Glutamatergic neuron (in vitro differentiated cells): ENCODE data around the gene LRRC46. TPM values are rescaled to one million over a fixed set of nuclear protein-coding genes. Genes with fewer than 3 reads are reported as not detected.

ENCODE experiments used
- DNase-seq: peaks from one replicate; pipeline ENCODE4 v3.0.0; 2022
- H3K27ac Mint-ChIP-seq: one replicate; pipeline ENCODE4 v1.8.0; 2020; ENCODE audit warnings: mild to moderate bottlenecking, mixed read lengths, inconsistent platforms; ENCODE audit not compliant: unreplicated experiment
- H3K27me3 Mint-ChIP-seq: one replicate; pipeline ENCODE4 v1.8.0; 2020; ENCODE audit warnings: mild to moderate bottlenecking, moderate library complexity, mixed read lengths, inconsistent platforms; ENCODE audit not compliant: unreplicated experiment
- H3K36me3 Mint-ChIP-seq: one replicate; pipeline ENCODE4 v1.8.0; 2020; ENCODE audit warnings: mild to moderate bottlenecking, mixed read lengths, inconsistent platforms; ENCODE audit not compliant: unreplicated experiment
- H3K4me1 Mint-ChIP-seq: one replicate; pipeline ENCODE4 v1.8.0; 2020; ENCODE audit warnings: mild to moderate bottlenecking, low read depth, mixed read lengths, inconsistent platforms; ENCODE audit not compliant: unreplicated experiment
- H3K4me3 Mint-ChIP-seq: one replicate; pipeline ENCODE4 v1.8.0; 2020; ENCODE audit warnings: mild to moderate bottlenecking, mixed read lengths, inconsistent platforms; ENCODE audit not compliant: unreplicated experiment
- H3K9me3 Mint-ChIP-seq: one replicate; pipeline ENCODE4 v1.8.0; 2020; ENCODE audit warnings: mild to moderate bottlenecking, moderate library complexity, mixed read lengths, inconsistent platforms; ENCODE audit not compliant: unreplicated experiment
- total RNA-seq: library from RNA; stranded (reverse); fragmentation: NEBNext Ultra II Directional; extraction: Animal tissue kit (Norgen Biotek cat#: 25700); gene quantifications from one replicate; pipeline ENCODE4 v1.2.1, GENCODE V29; 2021; ENCODE audit not compliant: unreplicated experiment
- TF ChIP-seq, protein P1 (sequence below): fragments of 200-600 bp; sonication (generic); IDR thresholded peaks from one replicate; pipeline ENCODE4 v1.5.0; 2021; ENCODE audit not compliant: partially characterized antibody, unreplicated experiment

Gene LRRC46
- total RNA-seq, 1 donor from 2014 or later = 1.3 TPM

DNA sequence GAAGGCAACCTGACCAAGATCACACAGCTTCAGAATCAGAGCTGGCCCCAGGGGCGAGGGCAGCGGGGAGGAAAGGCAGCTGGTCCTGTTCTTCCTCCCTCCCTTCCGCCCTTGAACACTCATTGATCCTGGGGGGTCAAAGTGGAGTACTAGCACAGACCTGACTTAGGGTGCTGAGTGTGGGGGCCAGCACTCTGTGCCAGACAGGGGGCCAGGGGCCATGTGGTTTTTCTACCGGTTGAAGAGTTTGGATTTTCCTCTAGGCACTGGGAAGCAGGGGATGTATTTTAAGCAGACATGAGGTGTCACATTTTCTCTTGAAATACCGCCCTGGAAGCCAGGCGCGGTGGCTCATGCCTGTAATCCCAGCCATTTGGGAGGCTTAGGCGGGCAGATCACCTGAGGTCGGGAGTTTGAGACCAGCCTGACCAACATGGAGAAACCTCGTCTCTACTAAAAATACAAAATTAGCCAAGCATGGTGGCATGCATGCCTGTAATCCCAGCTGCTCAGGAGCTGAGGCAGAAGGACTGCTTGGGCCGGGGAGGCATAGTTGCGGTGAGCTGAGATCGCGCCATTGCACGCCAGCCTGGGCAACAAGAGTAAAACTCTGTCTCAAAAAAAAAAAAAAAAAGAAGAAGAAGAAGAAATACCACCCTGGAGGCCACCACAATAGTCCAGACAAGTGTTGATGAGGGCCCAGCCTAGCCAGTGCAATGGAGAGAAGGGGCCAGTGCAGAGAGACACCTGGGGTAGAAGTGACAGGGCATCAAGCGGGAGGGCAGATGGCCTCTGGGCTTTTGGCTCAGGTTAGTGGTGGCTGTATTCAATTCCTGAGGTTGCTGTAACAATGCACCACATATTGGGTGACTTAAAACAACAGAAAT lies 25.2 kb upstream of the LRRC46 start:
- H3K4me3 Mint-ChIP-seq = no peak overlapping the region
- peaks cover 2% of the 10 kb centered on the region for H3K9me3 Mint-ChIP-seq
- DNase-seq = no peak
- TF ChIP-seq, protein P1, sequence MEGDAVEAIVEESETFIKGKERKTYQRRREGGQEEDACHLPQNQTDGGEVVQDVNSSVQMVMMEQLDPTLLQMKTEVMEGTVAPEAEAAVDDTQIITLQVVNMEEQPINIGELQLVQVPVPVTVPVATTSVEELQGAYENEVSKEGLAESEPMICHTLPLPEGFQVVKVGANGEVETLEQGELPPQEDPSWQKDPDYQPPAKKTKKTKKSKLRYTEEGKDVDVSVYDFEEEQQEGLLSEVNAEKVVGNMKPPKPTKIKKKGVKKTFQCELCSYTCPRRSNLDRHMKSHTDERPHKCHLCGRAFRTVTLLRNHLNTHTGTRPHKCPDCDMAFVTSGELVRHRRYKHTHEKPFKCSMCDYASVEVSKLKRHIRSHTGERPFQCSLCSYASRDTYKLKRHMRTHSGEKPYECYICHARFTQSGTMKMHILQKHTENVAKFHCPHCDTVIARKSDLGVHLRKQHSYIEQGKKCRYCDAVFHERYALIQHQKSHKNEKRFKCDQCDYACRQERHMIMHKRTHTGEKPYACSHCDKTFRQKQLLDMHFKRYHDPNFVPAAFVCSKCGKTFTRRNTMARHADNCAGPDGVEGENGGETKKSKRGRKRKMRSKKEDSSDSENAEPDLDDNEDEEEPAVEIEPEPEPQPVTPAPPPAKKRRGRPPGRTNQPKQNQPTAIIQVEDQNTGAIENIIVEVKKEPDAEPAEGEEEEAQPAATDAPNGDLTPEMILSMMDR = no peak
- H3K27ac Mint-ChIP-seq = no peak overlapping the region
- no peaks in the 10 kb centered on the region for H3K4me1 Mint-ChIP-seq
- no peaks in the 10 kb centered on the region for H3K36me3 Mint-ChIP-seq
- peaks cover 9% of the 10 kb centered on the region for H3K27me3 Mint-ChIP-seq

DNA sequence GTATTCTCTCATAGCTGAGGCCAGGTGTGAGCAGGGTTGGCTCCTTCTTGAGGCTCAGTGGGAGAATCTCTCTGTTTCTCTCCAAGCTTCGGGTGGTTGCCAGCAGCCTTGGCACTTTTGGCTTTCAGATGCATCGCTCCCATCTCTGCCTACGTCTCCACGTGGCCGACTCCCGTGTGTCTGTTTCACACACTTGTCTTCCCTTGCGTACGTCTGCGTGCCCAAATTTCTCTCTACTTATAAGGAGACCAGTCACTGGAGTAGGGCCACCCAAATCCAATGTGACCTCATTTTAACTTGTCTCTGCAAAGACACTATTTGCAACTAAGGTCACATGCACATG lies 24.6 kb upstream of the LRRC46 start:
- Mint-ChIP-seq H3K9me3 (peaks cover 2% of the 10 kb centered on the region), H3K27ac (no peak overlapping the region), H3K27me3 (peaks cover 13% of the 10 kb centered on the region), H3K36me3 (peaks cover 5% of the 10 kb centered on the region), H3K4me1 (no peaks in the 10 kb centered on the region), H3K4me3 (no peak overlapping the region)
- no peak for DNase-seq
- TF ChIP-seq, protein P1 = no peak

DNA sequence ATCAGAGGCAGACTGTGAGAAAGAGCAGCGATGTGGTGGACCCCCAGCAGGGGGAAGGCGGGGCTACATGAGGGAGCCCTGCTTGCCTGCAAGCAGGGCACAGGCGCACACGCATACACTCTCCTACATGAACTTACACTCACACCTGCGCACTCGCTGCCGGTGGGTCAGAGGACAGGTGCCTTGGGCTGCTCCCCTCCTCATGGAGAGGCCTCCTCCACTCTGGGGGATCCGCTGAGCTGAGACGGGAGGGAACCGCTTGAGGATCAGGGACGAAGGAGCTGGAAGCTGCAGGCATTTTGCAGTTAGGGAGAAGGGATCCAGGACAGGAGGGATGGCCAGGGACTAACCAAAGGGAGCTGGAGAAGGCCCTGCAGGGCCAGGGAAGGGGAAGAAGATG lies 24.0 kb upstream of the LRRC46 start:
- DNase-seq = no peak
- Mint-ChIP-seq H3K36me3 (peaks cover 6% of the 10 kb centered on the region), H3K27me3 (peaks cover 14% of the 10 kb centered on the region)

DNA sequence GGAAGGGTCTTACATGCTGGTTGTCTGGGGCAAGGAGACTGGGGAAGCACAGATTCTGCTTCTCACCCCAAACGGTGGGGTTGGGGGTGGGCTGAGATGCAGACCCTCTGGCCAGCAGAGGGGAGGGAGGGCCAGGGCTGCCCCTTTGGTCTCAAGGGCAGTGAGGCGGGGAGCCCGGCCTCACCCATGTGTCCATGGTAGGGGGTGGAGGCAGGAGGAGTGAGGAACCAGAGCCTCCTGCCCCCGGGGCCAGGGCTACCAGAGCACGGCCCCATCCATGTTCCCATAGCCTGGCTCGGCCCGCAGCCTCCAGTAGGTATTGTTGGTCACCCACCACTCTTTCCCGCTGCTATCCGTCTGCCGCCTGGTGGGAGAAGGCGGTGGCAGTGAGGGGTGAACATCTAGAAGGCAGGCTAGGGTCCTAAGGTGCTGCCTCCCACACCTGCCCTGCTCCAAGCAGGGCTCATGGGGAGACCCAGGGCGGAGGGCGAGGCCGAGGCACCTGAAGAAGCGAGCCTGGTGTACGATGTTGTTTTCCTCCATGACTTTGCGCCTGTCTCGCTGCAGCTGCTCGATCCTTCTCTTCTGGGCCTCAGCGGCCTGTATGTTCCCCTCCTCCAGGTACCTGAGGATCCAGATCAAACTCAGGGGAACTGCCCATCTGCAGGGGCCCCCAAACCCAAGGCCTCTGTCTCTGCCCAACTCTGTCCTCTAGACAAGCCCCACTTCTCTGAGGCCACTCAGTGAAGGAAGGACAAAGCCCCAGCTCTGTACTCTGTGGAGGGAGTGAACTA lies 23.2 kb upstream of the LRRC46 start:
- H3K9me3 Mint-ChIP-seq = peaks cover 2% of the 10 kb centered on the region
- TF ChIP-seq, protein P1 = no peak
- H3K36me3 Mint-ChIP-seq = peaks cover 6% of the 10 kb centered on the region
- no peaks in the 10 kb centered on the region for H3K4me1 Mint-ChIP-seq
- no peak overlapping the region for H3K4me3 Mint-ChIP-seq
- H3K27me3 Mint-ChIP-seq = peaks cover 12% of the 10 kb centered on the region
- DNase-seq = no peak
- no peak overlapping the region for H3K27ac Mint-ChIP-seq

More for the DNA sequence above, 24.0 kb upstream of the LRRC46 start:
- Mint-ChIP-seq H3K4me3 (no peak overlapping the region), H3K4me1 (no peaks in the 10 kb centered on the region), H3K9me3 (peaks cover 2% of the 10 kb centered on the region), H3K27ac (no peak overlapping the region)
- TF ChIP-seq, protein P1 = no peak
